SK-N-MC (cell line): Measurements from ENCODE around the gene TRUB2.

Experiments
- EZH2 ChIP-seq: fragments of 200-600 bp; sonication (generic); IDR thresholded peaks from one replicate; pipeline ENCODE4 v1.6.1; 2017; ENCODE audit warnings: antibody characterized with exemption
- POLR2AphosphoS5 ChIP-seq: IDR thresholded peaks from 2 replicates; pipeline ENCODE4 v1.6.1; 2012; ENCODE audit warnings: mild to moderate bottlenecking, low read depth, low read length, borderline replicate concordance

GRCh38 chr9:128316421-128316820 is 5.8 kb downstream of the TRUB2 start:
- TF ChIP-seq EZH2 (no peak), POLR2AphosphoS5 (no peak)
